GM23248 (cell line): Measurements from ENCODE around the gene PRDM16. TPM values are rescaled to one million over a fixed set of nuclear protein-coding genes. Genes with fewer than 3 reads are reported as not detected.
A peak's percentile ranks its signal among the peaks of the same experiment; 100 is the strongest.
"Not testable (repeated sequence)": the region's sequence is repeated elsewhere in the genome, so short reads cannot be mapped to it uniquely, and the experiment has no call there.

Experiments used
- DNase-seq: peaks from one replicate; pipeline ENCODE4 v3.0.0-alpha.2; 2015
- H2AFZ ChIP-seq: fragments of 200-600 bp; sonication (generic); 2 replicates; pipeline ENCODE4 v1.6.1; 2016; ENCODE audit warnings: antibody characterized with exemption
- H3F3A ChIP-seq: fragments of 200-600 bp; sonication (generic); 2 replicates; pipeline ENCODE4 v1.6.1; 2016; ENCODE audit warnings: mild to moderate bottlenecking, antibody characterized with exemption, mixed run types; ENCODE audit not compliant: insufficient read depth
- H3K27ac ChIP-seq: fragments of 200-600 bp; sonication (generic); 2 replicates; pipeline ENCODE4 v1.5.1; 2016; ENCODE audit warnings: mild to moderate bottlenecking
- H3K27me3 ChIP-seq: fragments of 200-600 bp; sonication (generic); replicated peaks from 2 replicates; pipeline ENCODE4 v1.6.1; 2016; ENCODE audit warnings: mild to moderate bottlenecking; ENCODE audit not compliant: insufficient read depth
- H3K36me3 ChIP-seq: fragments of 200-600 bp; sonication (generic); 2 replicates; pipeline ENCODE4 v1.6.1; 2016; ENCODE audit warnings: low read depth, mild to moderate bottlenecking
- H3K4me1 ChIP-seq: fragments of 200-600 bp; sonication (generic); 2 replicates; pipeline ENCODE4 v1.6.1; 2016; ENCODE audit warnings: mild to moderate bottlenecking; ENCODE audit not compliant: insufficient read depth
- H3K4me2 ChIP-seq: fragments of 200-600 bp; sonication (generic); one replicate; pipeline ENCODE4 v1.6.1; 2016; ENCODE audit warnings: mild to moderate bottlenecking; ENCODE audit not compliant: unreplicated experiment
- H3K4me3 ChIP-seq: fragments of 200-600 bp; sonication (generic); 2 replicates; pipeline ENCODE4 v1.5.1; 2016; ENCODE audit warnings: mild to moderate bottlenecking
- H3K79me2 ChIP-seq: fragments of 200-600 bp; sonication (generic); 2 replicates; pipeline ENCODE4 v1.6.1; 2016; ENCODE audit warnings: mild to moderate bottlenecking; ENCODE audit not compliant: insufficient read depth
- H3K9ac ChIP-seq: fragments of 200-600 bp; sonication (generic); 2 replicates; pipeline ENCODE4 v1.6.1; 2016; ENCODE audit warnings: mild to moderate bottlenecking
- H3K9me2 ChIP-seq: fragments of 200-600 bp; sonication (generic); 2 replicates; pipeline ENCODE4 v1.6.1; 2016; ENCODE audit warnings: mixed run types, mild to moderate bottlenecking, moderate library complexity; ENCODE audit not compliant: insufficient read depth
- H3K9me3 ChIP-seq: fragments of 200-600 bp; sonication (generic); one replicate; pipeline ENCODE4 v1.6.1; 2017; ENCODE audit warnings: low read depth
- H4K20me1 ChIP-seq: fragments of 200-600 bp; sonication (generic); 2 replicates; pipeline ENCODE4 v1.6.0; 2016; ENCODE audit not compliant: insufficient read depth
- EZH2 ChIP-seq: fragments of 200-600 bp; sonication (generic); IDR thresholded peaks from 2 replicates; pipeline ENCODE4 v1.6.1; 2018; ENCODE audit warnings: antibody characterized with exemption, mild to moderate bottlenecking; ENCODE audit not compliant: insufficient read depth, poor library complexity, severe bottlenecking
- EZH2phosphoT487 ChIP-seq: fragments of 200-600 bp; sonication (generic); IDR thresholded peaks from 2 replicates; pipeline ENCODE4 v1.6.1; 2018; ENCODE audit warnings: antibody characterized with exemption, moderate library complexity, mild to moderate bottlenecking, low read depth; ENCODE audit not compliant: insufficient read depth
- WGBS, 2 experiments: methylation state at CpG; one replicate each; pipeline ENCODE4 v1.1.6; 2015 to 2017; ENCODE audit warnings: low lambda C conversion rate in 2 of 2, low coverage in 1 of 2; ENCODE audit errors: missing lambda C conversion rate in 2 of 2; 5-methylcytosine and 5-hydroxymethylcytosine counted together
- in situ Hi-C: fragments of 300-500 bp; cut with MboI; formaldehyde crosslinking; loops from 2 replicates; pipeline ENCODE4 v1.15.0; 2020
- polyA plus RNA-seq: library from polyadenylated mRNA; unstranded; fragments of >200 nt; fragmentation: Nextera tagmentation; extraction: Ambion mirVana; gene quantifications from 2 replicates; pipeline ENCODE4 v1.2.1, GENCODE V29; 2016
- total RNA-seq: library from RNA; depleted of rRNA; stranded (reverse); fragments of >200 nt; shearing (Covaris generic); gene quantifications from 2 replicates; pipeline ENCODE4 v1.2.3, GENCODE V29; 2014

PRDM16 gene
- total and polyA plus RNA-seq, 2 experiments from 2014 or later: 0.18 TPM; not detected in 1

DNA sequence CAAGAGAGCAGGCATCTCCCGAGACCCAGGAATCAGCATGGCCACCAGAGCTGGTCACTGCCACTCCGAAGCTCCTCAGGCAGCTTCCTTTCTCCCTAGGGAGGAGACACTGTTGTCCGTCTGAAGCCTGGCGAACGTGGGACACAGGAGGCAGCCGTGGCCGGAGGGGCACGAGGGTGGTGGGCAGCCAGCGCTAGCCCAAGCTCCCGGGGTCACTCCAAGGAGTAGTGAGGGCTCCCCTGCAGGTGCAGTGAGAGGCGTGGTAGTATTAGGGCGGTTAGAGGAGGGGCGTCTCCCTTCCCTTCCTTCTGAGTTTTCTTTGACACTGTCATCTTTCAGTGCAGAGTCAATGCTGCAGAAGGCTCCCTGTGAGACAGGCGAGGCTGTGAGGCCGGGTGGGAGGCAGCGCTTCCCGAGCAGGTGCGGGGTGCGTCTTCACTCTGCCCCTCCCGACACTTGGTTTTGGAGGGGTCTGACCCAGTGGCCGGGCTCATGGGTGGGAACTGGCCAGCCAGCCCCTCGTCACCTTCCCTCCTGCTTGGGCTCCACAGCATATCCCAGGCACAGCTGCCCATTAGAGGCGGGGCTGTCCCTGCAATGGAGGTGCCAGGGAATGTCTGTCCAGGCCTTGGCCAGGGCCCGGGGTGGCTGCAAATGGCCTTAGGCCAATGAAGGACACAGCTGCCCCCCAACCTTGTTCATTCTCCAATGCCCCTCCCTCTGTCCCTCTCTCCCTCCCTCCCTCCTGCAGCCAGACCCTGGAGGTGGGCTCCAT is 213.8 kb downstream of the PRDM16 start:
- no peaks in the 10 kb centered on the region for H3K9me2 ChIP-seq
- TF ChIP-seq EZH2phosphoT487: no peak
- TF ChIP-seq EZH2: no peak
- H3K9ac ChIP-seq: no peak overlapping the region
- H2AFZ ChIP-seq: no peak overlapping the region
- DNase-seq: no peak
- no peak overlapping the region for H3K4me3 ChIP-seq
- no peaks in the 10 kb centered on the region for H3K79me2 ChIP-seq
- in situ Hi-C loops: no loop called here
- H4K20me1 ChIP-seq: no peaks in the 10 kb centered on the region
- WGBS, 2 experiments: 61% methylated on average over 22 to 24 of the region's 24 CpGs
- no peaks in the 10 kb centered on the region for H3K36me3 ChIP-seq
- H3K4me1 ChIP-seq: no peaks in the 10 kb centered on the region
- H3F3A ChIP-seq: no peaks in the 10 kb centered on the region
- H3K27me3 ChIP-seq: peaks cover 37% of the 10 kb centered on the region
- H3K9me3 ChIP-seq: no peaks in the 10 kb centered on the region
- H3K4me2 ChIP-seq: no peak overlapping the region
- no peak overlapping the region for H3K27ac ChIP-seq

GRCh38 chr1:3283849-3284248 is 214.8 kb downstream of the PRDM16 start:
- TF ChIP-seq EZH2phosphoT487: no peak
- peak; percentile 66 for TF ChIP-seq EZH2
- Histone ChIP-seq H2AFZ (no peak overlapping the region), H3K4me2 (no peak overlapping the region), H4K20me1 (no peaks in the 10 kb centered on the region), H3K9me3 (no peaks in the 10 kb centered on the region), H3K36me3 (no peaks in the 10 kb centered on the region), H3K4me3 (no peak overlapping the region), H3K9me2 (no peaks in the 10 kb centered on the region), H3K4me1 (no peaks in the 10 kb centered on the region), H3K27me3 (peaks cover 40% of the 10 kb centered on the region), H3K9ac (no peak overlapping the region), H3K79me2 (no peaks in the 10 kb centered on the region), H3K27ac (no peak overlapping the region), H3F3A (no peaks in the 10 kb centered on the region)
- WGBS, 2 experiments: 15 to 16% methylated on average over 19 to 22 of the region's 22 CpGs
- peak; percentile 47 for DNase-seq
- in situ Hi-C loops: no loop called here

DNA sequence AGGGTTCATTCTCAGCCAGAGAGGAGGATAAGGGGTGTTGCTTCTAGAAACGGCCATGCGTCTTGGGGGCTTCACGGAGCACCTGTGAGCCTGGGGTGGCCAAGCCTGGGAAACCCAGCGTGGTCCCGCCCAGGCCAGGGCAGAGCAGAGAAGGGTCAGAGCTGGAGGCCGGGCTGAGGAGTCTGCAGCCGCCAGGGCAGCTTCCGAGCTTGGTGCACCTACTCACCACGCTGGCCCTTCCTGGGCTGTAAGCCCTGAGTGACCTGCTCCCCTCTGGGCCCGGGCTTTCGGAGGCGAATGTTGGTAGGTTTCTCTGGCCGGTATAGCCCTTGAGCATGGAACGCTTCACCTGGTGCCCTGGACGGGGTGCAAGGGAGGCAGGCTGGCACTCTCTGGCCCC is 215.7 kb downstream of the PRDM16 start:
- H3K4me2 ChIP-seq: no peak overlapping the region
- in situ Hi-C loops: no loop called here
- peaks cover 40% of the 10 kb centered on the region for H3K27me3 ChIP-seq
- TF ChIP-seq EZH2 (no peak), EZH2phosphoT487 (no peak)
- H3K4me3 ChIP-seq: no peak overlapping the region
- no peak overlapping the region for H2AFZ ChIP-seq
- no peak overlapping the region for H3K9ac ChIP-seq
- no peaks in the 10 kb centered on the region for H3K9me2 ChIP-seq
- 58 to 75% methylated on average over 11 to 15 of the region's 15 CpGs for WGBS, 2 experiments
- no peaks in the 10 kb centered on the region for H3F3A ChIP-seq
- no peak overlapping the region for H3K27ac ChIP-seq
- DNase-seq: no peak
- no peaks in the 10 kb centered on the region for H3K4me1 ChIP-seq
- H3K36me3 ChIP-seq: no peaks in the 10 kb centered on the region
- H3K9me3 ChIP-seq: no peaks in the 10 kb centered on the region
- H3K79me2 ChIP-seq: no peaks in the 10 kb centered on the region
- no peaks in the 10 kb centered on the region for H4K20me1 ChIP-seq

DNA sequence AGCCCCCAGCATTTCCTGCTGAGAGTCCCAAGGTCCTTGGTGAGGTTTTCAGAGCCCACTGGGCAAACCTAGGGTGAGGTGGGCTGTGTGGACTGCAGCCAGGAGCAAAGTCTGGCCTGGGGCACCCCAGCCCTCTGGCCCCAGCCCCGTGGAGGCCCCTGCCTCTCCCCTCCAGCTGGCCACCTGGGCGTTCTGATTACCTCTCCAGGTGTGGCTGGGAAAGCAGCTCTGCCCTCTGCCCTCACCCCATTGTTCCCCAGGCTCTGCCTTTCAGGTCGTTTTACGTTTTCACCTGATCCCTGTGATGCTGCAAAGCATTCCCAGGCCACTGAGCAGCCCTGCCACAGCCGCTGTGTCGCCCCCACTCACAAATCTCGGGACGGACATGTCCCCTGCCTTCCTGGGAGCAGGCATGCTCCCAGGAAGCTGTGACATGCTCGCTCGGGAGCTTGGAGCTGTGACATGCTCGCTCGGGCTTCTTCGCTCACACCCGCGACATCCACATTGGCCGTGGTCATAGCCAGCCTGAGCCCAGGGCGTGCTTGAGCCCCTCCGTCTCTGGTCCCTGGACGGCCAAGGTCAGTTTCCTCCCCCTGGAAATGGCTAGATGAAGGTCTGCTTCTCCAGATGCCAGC is 216.2 kb downstream of the PRDM16 start:
- Histone ChIP-seq H3K9ac (no peak overlapping the region), H3F3A (no peaks in the 10 kb centered on the region), H3K27ac (no peak overlapping the region), H3K27me3 (peaks cover 44% of the 10 kb centered on the region), H3K9me3 (no peaks in the 10 kb centered on the region), H3K4me3 (no peak overlapping the region), H3K4me1 (no peaks in the 10 kb centered on the region), H3K36me3 (no peaks in the 10 kb centered on the region), H3K79me2 (no peaks in the 10 kb centered on the region), H2AFZ (no peak overlapping the region), H4K20me1 (no peaks in the 10 kb centered on the region), H3K4me2 (no peak overlapping the region), H3K9me2 (no peaks in the 10 kb centered on the region)
- TF ChIP-seq EZH2 (no peak), EZH2phosphoT487 (no peak)
- WGBS, 2 experiments: 54 to 61% methylated on average over 17 to 19 of the region's 19 CpGs
- in situ Hi-C loops: no loop called here
- DNase-seq: no peak

DNA sequence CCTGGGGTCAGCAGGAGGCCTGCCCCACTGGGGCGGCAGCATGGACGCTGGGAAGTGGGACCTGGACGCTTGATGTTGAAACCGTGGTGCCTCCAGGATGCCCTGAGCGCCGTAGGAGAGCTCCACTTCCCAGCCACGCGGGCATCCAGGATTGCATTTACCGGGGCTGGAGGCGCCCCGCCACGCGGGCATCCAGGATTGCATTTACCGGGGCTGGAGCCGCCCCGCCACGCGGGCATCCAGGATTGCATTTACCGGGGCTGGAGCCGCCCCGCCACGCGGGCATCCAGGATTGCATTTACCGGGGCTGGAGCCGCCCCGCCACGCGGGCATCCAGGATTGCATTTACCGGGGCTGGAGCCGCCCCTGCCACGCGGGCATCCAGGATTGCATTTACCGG is 218.1 kb downstream of the PRDM16 start:
- H2AFZ ChIP-seq, H3K27ac ChIP-seq, H3K79me2 ChIP-seq, H3K9me3 ChIP-seq, H3K36me3 ChIP-seq, H3K9me2 ChIP-seq, DNase-seq, H3K4me1 ChIP-seq, H3K4me2 ChIP-seq, H4K20me1 ChIP-seq, H3K9ac ChIP-seq, H3K4me3 ChIP-seq, H3F3A ChIP-seq, in situ Hi-C loops: not testable (repeated sequence)
- H3K27me3 ChIP-seq: peaks cover 44% of the 10 kb centered on the region
- WGBS, 2 experiments: 80 to 83% methylated on average over 11 to 19 of the region's 33 CpGs
